Aortic smooth muscle cell (primary cell): ENCODE measurements around the gene TMEM121. TPM values are rescaled to one million over a fixed set of nuclear protein-coding genes. Genes with fewer than 3 reads are reported as not detected.

Source experiments
- total RNA-seq: library from RNA; depleted of rRNA; stranded (reverse); fragments of >200 nt; gene quantifications from 2 replicates; pipeline ENCODE4 v1.2.3, GENCODE V29; 2014

Gene TMEM121
- 8.3 and 11.8 TPM in 2 replicates for total RNA-seq

GRCh38 chr14:105525861-105526775, at the start of gene TMEM121:
Gene TMEM121 (plus strand): TSS chr14:105526583. CDS start chr14:105528835, 2,252 bp downstream.

DNA sequence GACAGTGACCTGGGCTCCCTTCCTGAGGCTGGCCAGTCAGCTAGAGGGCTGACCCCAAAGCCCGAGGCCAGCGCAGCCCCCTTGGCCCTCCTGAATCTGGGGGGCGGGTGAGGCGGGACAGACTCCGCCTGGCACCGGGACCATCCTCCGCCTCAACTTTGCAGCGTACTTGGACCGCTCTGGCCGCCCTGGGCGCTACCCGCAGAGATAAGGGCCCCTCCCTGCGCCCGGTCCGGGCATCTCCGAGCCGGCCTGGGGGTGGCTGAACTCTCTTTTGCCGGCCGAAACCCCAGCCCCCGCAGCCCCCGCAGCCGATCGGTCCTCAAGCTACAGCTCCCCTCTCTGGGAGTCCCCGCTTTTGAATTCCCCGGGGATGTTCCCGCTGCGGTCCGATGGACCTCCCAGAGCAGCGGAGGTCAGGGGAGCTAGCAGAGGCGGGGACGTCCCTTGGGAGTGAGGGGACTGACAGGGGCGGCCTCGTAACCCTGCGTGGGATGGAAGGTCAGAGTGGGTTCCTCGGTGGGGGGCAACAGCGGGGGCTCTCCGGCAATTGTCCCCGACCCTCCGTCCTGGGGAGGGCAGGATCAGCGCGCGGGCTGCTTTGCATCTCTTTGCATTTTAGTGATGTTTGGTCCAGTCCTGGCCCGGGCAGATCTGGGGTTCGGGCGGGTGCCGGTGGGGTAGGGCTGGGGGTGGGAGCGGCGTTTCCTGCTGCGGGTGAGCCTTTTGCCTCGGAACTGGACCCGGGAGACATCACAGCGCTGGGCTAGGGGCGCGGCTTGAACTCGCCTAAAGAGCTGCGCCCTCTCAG, 40.0 kb upstream of the TMEM121 start, which contains the start of gene CRIP1:
Gene CRIP1 (plus strand): TSS at position 724 of the 811 bp plus-strand sequence. CDS start 374 bp downstream, outside the sequence.

GRCh38 chr14:105490572-105491365, 35.6 kb upstream of the TMEM121 start, which contains the start of gene TEDC1:
Gene TEDC1 (plus strand): TSS chr14:105491246. CDS start chr14:105491376, 130 bp downstream.

Other genes with a start within 250 kb of the TMEM121 start
- 32.0 and 41.2 TPM in 2 replicates for gene BRF1, start 225.6 kb upstream of the TMEM121 start, total RNA-seq
- 48.9 and 51.1 TPM in 2 replicates for gene PACS2, start 211.8 kb upstream of the TMEM121 start, total RNA-seq
- 0.13 and 0.37 TPM in 2 replicates for gene TEX22, start 128.0 kb upstream of the TMEM121 start, total RNA-seq
- 24.3 and 31.5 TPM in 2 replicates for gene MTA1, start 106.8 kb upstream of the TMEM121 start, total RNA-seq
- 141 and 146 TPM in 2 replicates for gene CRIP2, start 51.8 kb upstream of the TMEM121 start, total RNA-seq
- 46.4 and 49.0 TPM in 2 replicates for gene CRIP1, start 39.7 kb upstream of the TMEM121 start, total RNA-seq
- 5.6 and 11.9 TPM in 2 replicates for gene TEDC1, start 35.3 kb upstream of the TMEM121 start, total RNA-seq